ENCODE results near the gene TMIE. TPM values are rescaled to one million over a fixed set of nuclear protein-coding genes. Genes with fewer than 3 reads are reported as not detected.

The TMIE gene
- total RNA-seq, 1 donor from 2014 or later, result 0.17 TPM

DNA sequence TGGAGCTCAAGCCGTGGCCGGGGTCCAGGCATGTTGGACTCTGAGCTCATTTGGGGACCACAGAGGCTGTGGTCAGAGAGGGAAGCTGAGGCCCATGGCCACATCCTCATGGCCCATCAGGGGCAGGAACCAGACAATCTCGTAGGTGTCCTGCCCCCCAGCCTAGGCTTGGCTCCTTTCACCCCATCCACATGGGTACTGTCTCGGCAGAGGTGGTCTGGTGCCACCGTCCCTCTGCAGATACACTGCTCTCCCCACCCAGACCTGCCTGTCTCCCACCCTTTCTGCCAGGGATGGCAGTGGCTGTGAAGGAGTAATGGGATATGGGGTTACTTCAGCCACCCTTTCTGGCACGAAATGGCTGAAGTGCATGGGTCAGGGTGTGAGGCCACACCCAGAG, 8.5 kb downstream of the TMIE start:
- no peak for DNase-seq

DNA sequence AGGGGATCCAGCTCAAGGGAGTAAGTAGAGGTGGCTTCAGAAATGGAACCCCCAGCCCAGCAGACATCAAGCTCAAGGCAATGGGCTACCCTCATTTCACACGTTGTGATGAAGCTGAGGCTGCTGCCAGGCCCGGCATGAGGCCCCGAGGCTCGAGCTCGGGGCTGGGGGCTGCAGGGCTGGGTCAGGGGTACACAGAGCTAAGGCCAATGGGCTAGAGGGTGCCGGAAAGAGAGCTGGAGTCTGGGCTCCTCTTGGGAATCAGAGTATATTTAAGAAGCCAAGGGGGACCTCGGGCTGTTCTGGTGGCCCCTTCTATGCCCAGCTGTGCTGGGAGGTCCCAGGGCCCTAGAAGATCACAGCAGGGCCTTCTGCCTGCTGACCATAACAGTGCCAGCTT, 9.0 kb downstream of the TMIE start:
- no peak for DNase-seq

DNA sequence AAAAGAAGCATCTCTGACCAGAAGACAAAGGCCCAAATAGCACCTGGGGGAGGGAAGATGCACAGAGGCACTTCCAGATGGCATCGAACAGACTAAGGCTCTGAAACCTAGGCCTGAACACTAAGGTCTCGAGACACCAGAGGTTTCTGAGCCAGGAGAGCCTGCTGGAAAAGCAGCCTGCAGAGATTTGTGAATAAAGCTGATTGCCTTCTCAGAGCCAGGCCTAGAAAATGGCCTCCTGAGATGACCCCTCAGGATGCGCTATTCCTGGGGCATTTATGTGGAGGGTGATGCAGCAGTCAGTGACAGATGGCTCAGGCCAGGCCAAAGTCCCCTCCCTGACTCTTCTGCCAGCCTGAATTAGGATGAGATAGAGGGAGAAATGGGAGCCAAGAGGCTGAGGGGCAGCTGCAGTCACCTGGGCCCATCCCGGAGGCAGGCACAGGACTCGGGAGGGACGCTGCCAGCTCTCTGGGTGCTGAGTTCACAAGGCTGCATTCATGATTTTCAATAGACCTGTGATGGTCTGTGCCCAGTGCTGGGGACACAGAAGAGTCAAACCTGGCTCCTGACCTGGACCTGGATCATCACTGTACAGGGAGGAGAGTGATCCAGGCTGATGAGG, 9.6 kb downstream of the TMIE start:
- DNase-seq, result no peak

DNA sequence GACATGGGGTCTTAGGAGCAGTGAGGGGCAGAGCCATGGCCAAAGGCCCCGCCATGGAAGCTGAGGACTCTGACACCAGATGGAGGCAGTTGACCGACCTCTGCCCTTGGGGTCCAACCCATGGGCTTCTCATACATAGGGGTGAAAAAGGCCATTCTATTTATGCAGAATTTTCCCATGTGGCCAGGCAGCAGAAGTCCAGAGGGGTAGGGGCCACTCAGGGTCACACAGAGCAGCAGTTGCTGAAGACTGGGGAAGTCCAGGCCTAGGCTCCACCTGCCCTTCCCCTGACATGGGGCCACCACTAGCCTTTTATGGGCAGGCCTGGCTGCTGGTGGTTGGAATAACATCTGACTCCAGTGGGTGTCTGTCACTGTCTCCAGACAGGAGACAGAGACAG, 10.1 kb downstream of the TMIE start:
- no peak for DNase-seq

DNA sequence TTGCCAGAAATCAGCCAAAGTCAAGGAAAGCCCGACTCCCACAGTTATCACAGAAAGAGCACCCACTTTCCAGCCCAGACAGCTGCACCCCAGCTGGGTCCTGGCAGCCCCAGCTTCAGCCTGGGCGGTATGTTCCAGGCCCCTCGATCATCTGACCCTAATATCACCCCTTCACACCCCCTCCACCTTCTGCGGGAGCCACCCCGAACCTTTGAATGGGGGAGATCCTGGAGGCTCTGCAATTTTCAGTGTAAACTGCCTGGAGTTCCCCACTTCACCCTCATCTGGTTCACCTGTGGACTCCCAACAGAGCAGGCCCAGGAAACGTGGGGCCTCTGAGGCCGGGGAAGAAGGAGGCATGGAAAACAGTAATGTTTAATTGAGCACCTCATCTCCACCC, 10.6 kb downstream of the TMIE start:
- DNase-seq, result no peak

DNA sequence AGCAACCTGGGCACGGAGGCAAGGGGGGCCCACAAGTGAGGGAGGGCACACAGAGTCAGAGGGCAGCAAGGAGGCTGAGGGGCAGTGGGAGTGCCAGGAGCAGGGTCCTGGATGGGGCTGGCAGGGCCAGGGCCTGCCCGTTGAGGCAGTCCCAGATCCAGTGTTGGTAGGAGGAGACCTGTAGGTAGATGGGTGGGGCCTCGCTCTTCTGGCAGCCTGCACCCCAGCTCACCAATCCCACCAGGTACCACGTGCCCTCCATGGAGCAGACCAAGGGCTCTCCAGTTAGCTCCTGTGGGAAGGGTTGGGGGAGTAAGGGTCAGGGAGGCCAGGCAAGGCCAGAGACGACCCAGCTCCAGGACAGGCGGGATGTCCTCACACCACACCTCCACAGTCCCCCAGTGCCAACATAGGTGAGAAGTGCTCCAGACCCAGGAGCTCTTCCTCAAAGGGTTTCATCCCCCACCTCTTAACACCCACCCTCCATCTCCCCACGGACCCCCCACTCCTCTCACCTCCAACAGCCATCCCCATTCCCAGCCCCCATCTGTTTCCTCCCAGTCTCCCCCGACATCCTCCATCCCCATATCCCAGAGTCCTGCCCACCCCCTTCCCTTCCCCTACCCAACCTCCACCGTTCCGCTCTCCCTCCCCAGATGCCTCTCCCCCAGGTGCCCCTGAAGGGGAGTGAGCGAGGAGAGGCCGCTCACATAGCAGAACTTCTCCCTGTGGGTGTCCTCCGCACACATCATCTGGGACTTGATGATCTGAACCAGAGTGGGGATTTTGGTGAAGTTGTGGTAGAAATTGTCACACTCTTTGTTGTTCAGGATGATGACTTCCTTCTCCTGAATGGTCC, 11.2 kb downstream of the TMIE start:
- no peak for DNase-seq

DNA sequence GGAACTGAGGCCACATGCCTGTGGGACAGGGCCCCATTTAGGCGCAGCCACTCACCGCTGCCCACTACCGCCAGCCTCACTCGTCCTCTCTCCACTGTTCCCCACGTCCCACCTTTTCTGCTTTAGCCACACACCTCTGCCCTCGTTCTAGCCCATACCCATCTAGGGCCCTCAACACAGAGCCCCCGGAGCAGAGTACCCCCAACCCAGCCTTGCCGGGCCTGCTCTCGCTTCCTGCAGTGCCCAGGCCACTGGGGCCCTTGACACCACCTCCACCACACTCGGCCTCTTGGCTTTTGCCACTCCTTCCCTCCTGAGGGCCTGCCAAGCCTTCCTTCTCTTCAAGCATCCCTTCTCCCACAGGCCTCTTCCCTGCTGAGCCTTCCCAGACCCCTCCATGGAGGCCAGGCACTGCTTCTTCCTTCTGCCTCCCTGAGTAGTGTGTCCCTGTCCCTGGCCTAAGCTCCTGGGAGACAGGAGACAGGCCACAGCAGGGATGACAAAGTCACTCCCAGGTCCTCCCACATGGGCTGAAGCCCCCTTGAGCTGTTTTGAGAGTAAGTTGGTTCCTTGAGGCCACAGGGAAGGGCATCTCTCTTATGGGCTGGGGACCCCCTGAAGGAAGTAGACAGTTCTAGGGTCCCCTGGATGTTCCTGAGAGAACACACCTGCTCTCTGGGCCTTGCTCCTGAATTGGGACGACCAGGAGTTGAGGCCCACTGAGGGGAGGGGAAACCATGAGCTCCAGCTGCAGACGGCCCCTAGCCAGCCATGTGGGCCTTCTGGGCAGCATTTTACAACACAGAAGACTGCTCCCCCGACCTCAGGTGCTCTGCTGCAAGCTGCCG, 12.1 kb downstream of the TMIE start:
- no peak for DNase-seq

DNA sequence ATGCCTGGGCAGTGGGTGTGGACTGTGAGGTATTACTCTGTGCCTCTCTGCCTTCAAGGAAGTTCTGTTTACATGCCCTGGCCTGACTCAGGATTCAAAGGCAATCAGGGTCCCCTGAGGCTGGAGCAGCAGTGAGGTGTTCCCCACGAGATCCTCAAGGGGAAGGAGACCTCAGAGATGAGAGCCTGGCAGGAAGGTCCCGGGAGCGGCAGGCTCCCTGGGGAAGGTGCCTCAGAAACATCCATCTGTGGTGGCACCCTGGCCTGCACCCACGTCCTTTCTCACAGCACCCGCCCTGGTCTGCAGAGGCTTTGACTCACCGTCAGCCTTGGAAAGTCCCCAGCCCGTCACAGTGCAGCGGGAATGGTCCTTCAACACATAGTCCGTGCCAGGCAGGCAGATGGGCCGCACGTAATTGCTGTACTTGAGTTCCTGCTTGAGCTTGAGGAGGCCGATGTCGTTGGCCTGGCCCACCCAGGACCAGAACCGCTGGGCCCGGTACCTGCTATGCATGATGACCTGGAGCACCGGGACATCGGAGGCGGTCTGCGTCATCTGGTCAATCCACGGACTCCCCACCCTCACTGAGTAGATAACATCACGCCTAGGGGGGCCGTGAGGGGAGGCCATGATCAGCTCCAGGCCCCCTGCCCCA, 12.8 kb downstream of the TMIE start:
- DNase-seq, result no peak

DNA sequence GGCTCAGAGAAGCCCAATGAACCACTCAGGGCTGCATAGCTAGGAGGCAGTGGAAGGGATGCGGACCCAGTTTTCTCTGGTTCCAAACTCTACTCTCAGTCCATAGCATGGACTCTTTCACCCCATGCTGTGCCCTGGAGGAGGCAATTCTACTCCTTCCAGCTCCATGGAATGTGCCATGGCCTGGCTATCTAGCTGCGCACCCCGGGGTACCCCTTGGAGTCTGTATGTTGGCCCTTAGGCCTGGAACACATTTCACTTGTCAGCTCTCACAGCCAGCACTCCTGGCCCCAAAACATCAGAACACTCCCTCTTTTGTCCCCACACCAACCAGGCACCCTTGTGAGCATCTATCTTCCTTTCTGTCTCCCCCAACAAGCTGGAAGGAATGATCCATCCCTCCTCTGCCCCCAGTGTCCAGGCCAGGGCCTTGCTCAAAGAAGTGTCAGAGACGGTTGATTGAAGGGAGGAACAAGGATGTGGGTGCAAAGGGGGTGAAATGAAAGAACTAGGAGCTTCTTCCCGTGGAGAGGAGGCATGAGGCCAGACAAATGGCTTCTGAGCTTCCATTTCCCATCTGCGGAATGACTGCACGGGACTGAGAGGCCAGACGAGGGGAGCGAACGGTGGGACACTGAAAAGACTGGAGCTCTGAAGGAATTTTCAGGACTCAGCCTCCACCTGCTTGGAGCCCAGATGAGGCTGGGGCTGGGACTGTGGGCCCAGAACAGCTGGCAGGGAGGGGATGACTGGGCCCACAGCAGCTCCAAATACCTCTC, 13.7 kb downstream of the TMIE start:
- DNase-seq, result no peak

DNA sequence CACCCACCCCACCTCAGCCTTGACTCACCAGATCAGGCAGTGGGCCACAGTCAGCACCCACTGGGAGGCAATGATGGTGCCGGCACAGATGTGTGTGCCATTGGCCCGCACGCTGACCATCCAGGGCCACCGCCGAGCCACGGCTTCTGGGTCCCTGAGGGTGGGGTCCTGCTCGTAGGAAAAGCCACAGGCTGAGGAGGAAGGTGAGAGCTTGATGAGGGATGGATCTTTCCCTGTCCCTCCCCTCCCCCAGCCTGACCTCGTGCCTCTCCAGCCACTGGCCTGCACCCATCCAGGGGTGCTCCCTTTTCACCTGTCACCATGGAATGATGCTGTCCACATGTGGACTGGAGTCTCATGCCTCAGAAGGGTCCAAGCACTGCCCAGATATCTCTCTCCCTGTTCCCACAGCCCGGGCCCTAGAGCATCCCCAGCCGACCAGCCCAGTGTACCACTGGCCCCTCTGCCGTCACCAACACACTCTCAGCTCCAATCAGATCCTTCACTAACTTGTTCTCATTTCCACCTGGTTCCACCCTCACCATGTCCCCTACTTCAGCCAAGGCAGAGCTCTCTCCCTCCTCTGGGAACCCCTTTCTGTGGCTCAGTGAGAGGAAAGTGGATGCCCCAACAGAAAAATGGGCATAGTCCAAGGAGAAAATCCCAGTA, 14.4 kb downstream of the TMIE start:
- DNase-seq, result no peak

DNA sequence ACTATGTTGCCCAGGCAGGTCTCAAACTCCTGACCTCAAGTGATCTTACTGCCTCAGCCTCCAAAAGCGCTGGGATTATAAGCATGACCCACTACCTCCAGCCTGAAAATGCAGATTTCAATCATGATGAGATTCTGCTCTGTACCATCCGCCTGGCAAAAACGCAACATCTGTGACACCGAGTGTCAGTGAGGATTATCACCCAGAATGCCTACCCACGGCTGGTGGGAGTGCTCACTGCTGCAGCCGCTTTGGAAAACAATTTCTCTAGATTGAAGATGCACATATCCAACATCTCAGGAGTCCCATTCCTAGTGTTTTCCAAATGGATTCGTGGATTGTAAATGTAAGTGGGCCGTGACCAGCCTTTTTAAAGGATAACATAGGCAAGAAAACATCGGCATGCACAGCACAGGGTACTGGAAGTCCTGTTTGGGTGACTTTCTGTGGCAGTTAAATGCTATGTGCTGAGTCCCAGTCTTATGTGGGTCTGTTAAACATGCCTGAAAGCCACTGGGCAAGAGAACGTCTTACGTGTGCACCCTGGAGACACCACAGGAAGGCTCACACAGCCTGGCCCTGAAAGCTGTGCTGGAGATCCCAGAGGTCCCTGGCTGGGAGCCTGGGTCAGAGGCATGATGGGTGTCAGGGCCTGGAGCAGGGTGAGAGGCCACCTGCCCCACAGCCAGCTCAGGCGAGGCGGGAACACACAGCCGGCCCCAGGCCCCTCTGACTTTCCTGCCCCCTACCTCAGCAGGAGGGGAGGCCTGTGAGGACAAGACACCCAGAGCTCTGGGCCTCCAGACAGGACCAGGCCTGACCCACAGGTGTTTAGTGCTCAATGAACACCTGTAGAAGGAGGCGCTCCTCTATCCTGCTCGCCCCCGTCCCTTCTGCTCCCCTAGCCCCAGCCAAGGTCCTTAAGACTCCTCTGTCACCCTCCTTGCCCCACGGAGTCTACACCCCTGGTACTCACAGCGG, 15.6 kb downstream of the TMIE start:
- no peak for DNase-seq

DNA sequence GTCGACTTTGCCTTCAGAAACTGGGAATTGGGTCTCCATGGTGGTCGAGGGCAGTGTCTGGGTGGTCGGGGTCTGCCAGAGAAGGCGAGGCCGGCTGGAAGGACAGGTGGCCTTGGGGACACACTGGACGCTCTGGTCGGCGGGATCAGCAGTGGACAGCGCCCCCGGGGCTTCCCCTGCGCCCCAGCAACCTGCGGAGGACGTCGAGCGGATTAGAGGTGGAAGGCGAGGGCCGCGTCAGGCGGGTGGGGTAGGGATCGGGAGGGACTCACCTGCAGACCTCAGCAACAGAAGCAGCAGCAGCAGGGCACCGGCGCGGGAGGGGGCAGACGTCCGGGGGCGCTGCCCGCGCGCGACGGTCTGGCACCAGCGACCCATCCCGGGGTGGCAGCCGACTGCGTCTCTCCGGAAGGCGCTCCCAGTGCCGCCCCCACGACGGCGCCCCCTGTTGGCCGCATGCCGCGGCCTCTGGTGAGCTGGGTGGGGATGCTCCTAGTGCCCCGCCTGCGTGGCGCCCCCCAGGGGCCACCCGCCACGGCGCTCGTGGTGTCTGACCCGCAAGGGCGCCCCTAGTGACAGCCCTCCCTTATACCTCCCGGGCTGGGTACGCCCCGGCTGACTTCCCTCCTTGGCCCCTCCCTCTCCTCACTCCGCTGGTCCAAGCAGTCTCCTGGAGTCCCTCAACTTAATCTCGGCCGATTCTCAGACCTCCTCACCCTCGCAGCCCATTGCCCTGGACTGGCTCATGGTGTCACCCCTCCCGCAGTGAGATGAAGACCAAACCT, 16.4 kb downstream of the TMIE start, which contains the start of gene PRSS50:
PRSS50 (minus strand) TSS at position 423 of the 785 bp plus-strand sequence; CDS start at position 378, 45 bp downstream.
- DNase-seq, result no peak

DNA sequence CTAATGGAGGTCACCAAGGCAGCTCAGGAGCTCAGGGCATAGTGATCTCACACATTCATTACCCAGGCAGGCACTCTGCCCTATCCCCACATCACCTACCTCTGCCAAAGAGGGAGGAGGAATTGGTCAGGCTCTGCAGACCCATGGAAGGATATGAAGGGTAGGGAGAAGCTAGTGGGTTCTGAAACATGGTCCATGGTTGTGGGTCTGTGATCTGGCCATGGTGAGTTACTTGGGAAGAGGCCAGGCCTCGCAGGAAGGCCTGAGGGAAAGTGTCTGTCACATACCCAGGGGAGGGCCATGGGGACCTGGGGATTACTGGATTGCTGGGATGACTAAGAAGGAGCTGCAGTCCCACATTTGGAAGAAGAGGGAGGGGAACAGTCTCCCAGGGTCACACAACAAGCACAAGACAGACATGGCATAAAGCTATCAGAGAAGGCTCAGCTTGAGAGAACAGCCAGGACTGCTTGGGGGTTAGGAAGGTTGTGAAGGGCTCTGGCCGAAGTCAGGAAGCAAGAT, 17.9 kb downstream of the TMIE start:
- DNase-seq, result no peak

DNA sequence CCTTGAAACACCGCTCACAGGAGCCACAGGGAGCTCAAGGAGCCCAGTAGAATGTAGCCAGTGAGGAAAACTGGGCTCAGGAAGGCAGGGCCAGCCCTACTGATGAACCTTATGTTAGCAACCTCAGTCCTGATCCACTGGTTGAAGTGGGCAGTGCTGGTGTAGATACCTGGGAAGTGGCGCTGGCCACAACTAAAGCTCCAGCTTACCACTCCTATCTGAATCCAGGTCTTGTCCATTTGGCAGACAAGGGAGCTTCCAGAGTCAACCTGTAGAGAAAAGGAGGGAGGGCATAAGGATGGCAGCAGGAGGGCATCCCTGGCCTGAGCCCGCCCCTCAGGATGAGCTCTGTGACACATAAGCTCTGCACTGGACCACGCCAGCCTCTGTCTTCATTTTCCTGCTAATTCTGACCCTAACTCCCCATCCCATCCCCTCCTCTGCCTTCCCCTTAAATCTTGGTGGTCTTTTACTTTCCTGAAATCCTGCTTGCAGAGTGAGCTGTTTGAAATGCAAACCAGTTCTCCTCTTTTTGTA, 18.6 kb downstream of the TMIE start:
- no peak for DNase-seq

DNA sequence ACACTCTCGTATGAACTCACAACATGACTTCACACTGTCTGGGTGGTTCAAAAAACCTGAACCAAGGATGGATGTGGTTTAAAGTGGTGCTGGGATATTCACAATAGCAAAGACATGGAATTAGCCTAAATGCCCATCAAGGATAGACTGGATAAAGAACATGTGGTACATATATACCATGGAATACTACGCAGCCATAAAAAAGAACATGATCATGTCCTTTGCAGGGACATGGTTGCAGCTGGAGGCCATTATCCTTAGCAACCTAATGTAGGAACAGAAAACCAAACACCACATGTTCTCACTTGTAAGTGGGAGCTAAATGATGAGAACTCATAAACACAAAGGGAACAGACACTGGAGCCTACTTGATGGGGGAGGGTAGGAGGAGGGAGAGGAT, 19.8 kb downstream of the TMIE start:
- no peak for DNase-seq

DNA sequence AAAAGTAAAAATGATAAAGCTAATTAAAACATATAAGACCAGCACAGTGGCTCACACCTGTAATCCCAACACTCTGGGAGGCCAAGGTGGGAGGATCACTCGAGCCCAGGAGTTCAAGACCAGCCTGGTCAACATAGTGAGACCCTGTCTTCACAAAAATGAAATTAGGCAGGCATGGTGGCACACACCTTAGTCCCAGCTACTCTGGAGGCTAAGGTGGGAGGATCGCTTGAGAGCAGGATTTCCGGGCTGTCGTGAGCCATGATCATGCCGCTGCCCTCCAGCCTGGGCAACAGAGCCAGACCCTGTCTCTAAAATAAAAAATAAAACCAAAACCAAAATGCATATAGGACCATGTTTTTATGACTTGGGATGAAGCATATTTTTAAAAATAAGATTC, 21.3 kb downstream of the TMIE start:
- no peak for DNase-seq

DNA sequence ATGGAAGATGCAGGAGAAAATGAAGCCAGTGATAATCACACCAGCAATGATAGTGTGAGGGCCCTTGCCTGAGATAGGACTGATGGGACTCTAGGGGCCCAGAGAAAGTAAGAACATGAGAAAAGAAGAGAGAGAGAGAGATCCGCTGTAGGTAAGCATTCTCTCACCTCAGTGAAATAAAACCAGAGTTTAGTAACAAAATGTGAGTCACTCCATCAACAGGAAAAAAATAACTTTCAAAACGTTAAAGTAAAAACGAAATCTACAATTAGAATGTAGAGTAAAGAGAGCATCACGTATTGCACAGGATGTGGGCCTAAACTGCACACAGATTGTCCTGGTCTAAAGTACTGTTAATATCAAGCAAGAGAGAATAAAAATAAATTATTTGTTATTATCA, 23.2 kb downstream of the TMIE start:
- DNase-seq, result no peak

DNA sequence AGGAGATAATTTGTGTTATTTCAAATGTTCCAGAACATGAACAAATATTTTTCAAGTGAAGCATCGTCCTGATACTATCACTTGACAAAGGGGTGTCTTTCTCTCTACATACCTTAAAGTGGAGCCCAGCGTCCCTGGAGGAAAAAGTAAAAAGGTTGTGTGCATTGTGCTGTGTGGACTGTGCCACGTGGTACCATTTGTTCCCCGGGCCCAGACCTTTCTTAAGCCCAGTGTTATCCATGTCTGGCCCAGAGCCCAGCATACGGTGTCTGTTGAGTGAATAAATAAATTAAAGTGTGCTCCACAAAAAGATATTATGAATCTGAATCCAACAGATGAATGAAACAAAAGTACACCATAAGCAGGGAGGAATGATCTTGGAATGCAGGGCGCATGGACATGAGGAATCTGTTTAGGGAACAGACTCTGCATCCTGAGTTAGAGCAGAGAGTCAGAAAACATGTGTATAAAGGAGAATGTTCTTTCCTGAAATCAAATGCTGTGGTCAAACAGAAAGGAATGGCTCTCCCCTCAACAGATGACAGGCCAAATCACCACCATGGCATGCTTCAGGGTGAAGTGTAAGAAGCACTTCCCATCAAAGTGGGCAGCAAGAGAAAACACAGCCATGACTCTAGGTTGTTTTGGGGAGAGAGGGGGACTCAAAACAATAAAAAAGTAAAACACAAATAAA, 24.6 kb downstream of the TMIE start:
- no peak for DNase-seq

Data from dermis blood vessel endothelial cell (primary cell).